GM18951 (cell line): ENCODE measurements around the gene SCAMP5.

Experiments used
- POLR2A ChIP-seq: IDR thresholded peaks from 4 replicates; pipeline ENCODE4 v1.6.1; 2011; ENCODE audit warnings: mild to moderate bottlenecking; ENCODE audit not compliant: insufficient read length, insufficient read depth; ENCODE audit errors: extremely low read depth
- in situ Hi-C: fragments of 300-500 bp; cut with MboI; formaldehyde crosslinking; loops from one replicate; pipeline ENCODE4 v1.12.0; 2022; ENCODE audit warnings: low sequenced_read_pairs, mixed read lengths, inconsistent platforms; ENCODE audit not compliant: unreplicated experiment

SCAMP5 gene

DNA sequence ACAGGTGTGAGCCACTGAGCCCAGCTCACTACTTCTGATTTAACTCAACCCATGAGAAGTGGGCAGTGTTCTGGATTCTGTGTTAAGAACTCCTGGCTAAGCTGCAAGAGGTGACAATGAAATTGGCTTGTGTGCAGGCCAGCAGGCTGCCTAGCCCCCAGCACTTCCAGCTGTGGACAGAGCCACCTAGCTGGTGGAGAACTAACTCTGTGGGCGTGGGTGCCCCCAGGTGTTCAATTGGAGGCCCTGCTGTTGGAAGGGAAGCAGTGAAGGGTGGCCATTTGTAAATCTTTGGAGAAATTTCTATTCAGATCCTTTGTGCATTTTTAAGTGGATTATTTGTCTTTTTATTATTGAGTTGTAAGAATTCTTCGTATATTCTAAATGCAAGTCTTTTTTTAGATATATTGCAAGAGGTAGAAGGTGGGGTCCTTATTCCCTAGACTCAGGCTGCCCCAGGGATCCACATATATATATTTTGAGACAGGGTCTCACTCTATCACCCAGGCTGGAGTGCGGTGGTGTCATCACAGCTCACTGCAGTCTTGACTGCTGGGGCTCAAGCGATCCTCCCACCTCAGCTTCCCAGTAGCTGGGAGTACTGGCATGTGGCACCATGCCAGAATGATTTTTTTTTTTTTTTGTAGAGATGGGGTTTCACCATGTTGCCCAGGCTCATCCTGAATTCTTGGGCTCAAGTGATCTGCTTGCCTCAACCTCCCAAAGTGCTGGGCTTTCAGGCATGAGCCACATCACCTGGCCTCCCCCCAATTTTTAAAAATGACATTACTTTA is 7.2 kb upstream of the SCAMP5 start:
- in situ Hi-C loops: no loop called here
- TF ChIP-seq POLR2A: no peak

DNA sequence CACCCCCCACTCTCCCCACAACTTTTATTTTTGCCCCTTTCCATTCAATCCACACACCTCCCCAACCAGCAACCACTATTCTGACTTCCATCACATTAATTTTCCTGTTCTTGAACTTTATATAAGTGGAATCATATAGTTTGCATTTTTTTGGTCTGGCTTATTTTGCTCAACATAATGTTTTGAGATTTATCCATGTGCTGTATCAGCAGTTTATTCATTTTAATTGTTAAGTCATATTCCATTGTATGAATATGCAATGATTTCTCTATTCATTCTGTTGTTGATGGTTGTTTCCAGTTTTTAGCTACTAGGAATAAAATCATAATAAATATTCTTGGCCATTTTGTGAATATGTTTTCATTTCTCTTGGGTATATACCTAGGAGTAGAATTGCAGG is 5.8 kb upstream of the SCAMP5 start:
- in situ Hi-C loops: no loop called here
- no peak for TF ChIP-seq POLR2A

DNA sequence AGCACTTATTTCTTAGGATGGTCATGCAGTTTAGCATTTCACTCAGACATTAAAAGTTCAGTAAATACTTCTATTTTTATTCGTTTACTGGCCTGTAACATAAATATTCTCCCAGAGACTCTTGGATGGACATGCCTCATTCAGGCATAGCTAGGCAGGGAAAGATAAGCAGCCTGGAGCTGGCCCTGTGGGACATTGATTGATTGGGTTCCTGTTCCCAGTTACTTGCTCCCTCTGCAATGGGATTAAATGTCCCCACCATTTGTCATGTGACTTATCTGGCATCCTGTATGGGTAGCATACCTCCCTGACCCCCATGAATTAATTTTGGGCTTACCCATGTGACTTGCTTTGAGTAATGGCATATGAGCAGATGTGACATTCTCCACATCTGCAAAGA is 2.7 kb upstream of the SCAMP5 start:
- in situ Hi-C loops: no loop called here
- TF ChIP-seq POLR2A: no peak

DNA sequence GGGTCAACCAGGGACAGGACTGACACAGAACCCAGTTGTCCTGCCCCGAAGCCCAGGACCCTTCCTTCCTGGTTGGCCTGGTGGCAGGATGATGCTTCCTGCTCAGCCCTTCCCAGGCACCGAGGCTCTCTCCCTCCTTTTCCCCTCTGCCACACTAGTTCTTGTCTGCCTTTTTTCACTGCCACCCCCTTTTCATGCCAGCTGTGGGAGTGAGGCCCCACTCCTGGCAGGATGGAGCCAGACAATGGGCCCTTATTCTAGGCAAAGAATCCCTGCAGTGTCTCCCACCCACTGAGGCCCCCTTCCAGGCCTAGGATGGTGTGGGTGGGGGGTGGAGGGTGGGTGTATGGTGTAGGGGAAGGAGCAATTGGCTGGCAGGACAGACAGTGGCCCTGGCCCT is 1.1 kb upstream of the SCAMP5 start:
- no peak for TF ChIP-seq POLR2A
- in situ Hi-C loops: no loop called here

DNA sequence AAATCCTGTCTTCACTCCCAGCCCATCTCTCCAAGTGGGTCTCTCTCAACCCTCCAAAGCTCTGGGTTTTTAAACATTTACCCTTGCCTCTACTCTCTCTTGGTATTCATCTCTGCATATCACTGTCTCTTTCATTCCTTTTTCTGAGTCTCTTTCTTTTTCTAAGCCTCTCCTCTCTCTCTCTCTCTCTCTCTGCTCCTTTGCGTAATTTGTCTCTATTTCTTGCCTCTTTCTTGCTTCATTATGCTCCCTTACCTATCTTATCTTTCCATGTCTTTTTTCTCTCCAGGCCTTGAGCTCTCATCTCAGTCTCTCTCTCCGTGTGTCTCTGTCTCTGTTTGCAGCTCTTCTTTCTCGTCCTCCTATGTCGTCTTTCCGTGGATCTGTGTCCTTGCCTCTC is 678 bp upstream of the SCAMP5 start:
- TF ChIP-seq POLR2A: no peak
- in situ Hi-C loops: no loop called here

DNA sequence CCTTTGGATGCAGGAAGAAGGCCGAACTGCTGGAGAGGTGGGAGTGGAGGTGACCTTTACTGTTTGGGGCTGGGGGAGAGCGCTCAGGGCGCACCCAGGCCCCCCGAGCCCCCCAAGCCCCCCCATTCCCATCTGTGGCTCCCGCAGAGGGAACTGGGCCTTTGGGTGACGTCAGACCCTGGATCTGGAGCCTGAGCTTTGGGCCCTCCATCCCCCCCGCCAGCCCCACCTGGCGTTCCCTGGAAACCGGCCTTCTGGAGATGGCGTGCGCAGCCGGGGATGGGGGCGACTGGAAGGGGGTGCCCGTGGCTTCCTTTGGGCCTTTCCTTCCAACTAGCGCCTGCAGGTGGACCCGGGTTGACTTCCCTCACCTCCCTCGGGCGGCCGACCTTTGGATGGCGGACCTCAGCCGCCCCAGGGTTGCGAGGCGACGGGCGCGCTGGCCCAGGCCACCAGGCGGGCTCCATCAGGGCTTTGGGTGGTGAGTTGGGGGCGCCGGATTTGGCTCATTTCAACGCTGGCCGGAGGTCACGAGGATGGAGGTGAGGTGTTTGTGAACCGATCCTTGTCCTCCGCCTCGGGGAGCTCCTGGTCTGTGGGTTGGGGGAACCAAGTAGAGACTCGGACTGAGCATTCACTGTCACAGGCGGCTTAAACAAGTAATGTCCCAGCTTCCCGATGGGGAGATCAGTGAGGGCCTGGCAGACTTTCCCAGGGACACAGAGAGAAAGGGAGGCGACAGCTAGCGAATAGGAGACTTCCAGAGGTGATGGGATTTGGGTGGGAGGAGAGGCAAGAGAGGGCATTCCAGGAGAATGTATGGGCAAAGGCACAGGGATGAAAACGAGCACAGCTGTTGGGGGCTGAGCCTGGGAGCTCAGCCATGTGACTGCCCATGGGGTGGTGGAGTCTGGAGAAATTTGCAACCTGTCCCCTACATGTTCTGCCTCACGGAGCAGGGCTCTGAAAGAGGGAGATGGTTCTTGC is 709 bp downstream of the SCAMP5 start:
- in situ Hi-C loops: no loop called here
- TF ChIP-seq POLR2A: no peak

DNA sequence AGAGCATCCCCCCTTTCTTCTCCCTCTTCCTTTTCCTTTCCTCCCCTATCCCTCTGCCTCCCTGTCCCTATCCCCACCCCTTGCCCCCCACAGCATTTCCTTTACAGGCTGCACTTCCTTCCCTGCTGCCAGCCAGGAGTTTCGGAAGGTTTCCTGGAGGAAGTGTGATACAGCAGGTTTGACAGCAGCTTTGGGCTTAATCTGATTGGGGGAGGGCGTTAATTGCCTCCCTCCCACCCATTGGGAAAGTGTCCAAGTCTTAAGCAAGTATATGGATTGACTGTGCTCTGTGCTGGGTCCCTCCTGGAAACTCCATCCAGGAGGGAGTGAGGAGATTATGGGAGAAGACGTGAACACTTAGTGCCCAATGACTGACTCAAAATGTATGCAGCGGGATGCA is 1.8 kb downstream of the SCAMP5 start:
- TF ChIP-seq POLR2A: no peak
- in situ Hi-C loops: no loop called here

DNA sequence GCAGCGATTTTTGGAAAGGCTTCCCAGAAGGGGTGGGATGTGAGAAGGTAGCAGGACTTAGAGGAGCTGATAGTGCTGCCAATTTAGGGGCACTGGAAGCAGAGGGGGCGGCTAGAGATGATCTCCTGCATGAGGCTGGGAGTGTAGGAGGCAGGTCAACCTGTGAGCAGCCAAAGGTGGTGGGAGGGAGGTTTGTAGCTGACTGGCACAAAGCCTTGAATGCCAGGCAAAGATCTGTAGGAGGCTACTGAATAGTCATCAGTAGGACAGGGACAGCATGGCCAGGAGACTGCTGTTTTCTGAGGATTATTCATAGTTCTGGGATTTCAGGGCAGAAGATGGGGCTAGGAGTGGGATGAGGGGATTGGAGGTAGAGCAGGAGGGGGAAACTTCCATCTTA is 2.2 kb downstream of the SCAMP5 start:
- in situ Hi-C loops: no loop called here
- TF ChIP-seq POLR2A: no peak

DNA sequence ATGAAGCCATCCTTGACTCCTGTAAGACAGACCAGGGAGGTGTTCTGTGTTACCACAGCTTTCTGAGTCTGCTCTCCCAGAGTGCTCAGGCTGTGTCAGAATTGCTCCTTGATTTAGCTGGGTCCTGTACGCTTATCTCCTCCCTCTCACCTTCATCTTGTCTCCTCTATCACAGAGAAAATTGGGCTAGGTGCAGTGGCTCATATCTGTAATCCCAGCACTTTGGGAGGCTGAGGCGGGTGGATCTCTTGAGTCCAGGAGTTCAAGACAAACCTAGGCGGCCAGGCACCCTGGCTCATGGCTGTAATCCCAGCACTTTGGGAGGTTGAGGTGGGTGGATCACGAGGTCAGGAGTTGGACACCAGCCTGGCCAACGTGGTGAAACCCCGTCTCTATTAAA is 5.9 kb downstream of the SCAMP5 start:
- TF ChIP-seq POLR2A: no peak
- in situ Hi-C loops: no loop called here

DNA sequence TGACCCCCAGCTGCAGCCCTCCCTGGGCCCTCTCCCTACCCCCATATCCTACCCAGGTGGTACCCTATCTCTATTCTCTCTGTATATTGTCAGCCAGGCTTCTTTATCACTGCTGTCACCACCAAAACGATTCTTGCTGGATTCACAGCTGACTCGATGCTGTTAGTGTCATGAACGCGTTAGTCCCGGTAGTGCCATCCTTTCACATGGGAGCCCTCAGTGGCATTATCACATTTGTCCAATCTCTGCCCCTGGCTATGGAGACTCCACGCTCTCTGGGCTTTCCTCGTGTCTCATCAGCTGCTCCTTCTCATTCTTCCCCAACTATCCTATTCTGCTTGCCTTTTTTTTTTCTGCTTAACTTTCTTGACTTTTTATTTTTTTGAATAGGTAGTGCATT is 7.0 kb downstream of the SCAMP5 start:
- in situ Hi-C loops: no loop called here
- TF ChIP-seq POLR2A: no peak

DNA sequence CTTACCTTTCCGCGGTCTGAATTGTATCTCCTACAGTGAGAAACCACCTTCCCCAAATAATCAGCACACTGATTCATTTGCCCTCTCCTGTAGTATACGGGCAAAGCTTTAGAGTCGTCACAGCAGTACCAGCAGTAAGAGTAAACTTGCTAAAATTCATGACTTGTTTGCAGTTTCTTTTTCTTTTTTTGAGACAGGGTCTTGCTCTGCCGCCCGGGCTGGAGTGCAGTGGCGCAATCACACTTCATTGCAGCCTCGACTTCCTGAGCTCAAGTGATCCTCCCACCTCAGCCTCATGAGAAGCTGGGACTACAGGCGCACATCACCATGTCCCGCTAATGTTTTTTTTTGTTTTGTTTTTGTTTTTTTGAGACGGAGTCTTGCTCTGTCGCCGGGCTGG is 11.9 kb downstream of the SCAMP5 start:
- in situ Hi-C loops: no loop called here
- no peak for TF ChIP-seq POLR2A

DNA sequence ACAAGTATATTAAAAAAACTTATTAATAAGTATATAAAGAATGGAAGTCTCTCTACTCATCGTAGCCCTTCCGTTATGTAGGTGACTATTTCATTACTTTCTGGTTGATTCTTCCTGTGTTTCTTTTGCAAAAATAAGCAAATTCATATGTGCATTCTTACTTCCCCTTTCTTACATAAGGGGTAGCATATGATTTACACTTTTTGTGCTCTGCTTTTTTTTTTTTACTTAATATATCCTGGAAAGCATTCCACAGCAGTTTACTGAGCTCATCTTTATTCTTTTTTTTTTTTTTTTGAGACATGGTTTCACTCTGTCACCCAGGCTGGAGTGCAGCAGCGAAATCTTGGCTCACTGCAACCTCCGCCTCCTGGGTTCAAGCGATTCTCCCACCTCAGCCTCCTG is 12.9 kb downstream of the SCAMP5 start:
- TF ChIP-seq POLR2A: no peak
- in situ Hi-C loops: no loop called here

DNA sequence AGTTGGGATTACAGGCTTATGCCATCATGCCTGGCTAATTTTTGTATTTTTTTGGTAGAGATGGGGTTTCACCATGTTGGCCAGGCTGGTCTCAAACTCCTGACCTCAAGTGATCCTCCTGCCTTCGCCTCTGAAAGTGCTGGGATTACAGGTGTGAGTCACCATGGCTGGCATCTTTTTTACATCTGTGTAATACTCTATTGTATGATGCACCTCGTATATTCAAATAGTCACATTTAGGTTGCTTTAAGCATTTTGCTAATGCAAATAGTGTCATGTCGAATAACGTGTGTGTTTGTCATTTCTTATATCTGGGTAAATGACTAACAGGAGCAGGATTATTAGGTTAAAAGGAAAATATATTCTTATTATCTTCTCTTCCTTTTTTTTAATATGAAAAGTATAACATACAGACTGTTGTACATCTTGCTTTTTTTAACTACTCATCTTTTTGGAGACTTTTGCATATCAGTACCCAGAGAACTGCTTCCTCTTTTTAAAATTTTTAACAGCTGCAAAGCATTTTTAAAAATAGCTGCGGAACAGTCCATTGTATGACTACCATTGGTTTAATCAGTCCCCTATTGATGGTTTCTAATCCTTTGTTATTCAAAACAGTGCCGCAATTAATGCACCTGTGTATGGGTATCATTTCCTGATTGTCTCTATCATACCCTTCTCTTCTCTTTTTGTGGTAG is 13.4 kb downstream of the SCAMP5 start:
- TF ChIP-seq POLR2A: no peak
- in situ Hi-C loops: no loop called here

DNA sequence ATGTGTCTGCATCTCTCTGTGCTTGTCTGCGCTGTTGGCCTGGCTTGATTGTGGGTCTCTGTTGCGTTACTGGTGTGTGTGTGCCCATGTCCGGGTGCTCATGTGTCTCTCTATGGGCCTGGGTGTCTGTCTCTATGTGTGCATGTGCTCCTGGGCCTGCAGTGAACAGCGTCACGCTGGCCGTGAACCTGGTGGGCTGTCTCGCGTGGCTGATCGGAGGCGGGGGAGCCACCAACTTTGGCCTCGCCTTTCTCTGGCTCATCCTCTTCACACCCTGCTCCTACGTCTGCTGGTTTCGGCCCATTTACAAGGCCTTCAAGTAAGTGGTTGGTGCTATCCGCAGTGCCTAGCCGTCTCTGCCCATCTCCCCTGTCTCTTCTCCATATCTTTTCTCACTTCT is 21.1 kb downstream of the SCAMP5 start:
- no peak for TF ChIP-seq POLR2A
- in situ Hi-C loops: no loop called here

DNA sequence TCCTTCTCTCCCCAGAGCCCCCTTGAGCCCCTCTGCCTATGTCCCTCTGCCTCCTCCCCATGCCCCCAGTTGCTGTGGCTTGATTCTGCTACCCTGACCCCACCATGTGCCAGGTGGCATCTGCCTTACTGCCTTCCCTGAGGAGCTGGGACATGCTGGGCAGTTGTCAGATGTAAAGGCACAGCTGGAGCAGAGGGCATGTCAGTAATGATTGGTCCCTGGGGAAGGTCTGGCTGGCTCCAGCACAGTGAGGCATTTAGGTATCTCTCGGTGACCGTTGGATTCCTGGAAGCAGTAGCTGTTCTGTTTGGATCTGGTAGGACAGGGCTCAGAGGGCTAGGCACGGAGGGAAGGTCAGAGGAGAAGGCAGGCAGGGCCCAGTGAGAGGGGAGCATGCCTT is 24.6 kb downstream of the SCAMP5 start:
- in situ Hi-C loops: no loop called here
- no peak for TF ChIP-seq POLR2A
